ENCODE measurements around the gene CORO6. TPM values are rescaled to one million over a fixed set of nuclear protein-coding genes. Genes with fewer than 3 reads are reported as not detected.

Gene CORO6
- total and polyA plus RNA-seq, 2 experiments from 2014 or later = 2.6 to 5.2 TPM

DNA sequence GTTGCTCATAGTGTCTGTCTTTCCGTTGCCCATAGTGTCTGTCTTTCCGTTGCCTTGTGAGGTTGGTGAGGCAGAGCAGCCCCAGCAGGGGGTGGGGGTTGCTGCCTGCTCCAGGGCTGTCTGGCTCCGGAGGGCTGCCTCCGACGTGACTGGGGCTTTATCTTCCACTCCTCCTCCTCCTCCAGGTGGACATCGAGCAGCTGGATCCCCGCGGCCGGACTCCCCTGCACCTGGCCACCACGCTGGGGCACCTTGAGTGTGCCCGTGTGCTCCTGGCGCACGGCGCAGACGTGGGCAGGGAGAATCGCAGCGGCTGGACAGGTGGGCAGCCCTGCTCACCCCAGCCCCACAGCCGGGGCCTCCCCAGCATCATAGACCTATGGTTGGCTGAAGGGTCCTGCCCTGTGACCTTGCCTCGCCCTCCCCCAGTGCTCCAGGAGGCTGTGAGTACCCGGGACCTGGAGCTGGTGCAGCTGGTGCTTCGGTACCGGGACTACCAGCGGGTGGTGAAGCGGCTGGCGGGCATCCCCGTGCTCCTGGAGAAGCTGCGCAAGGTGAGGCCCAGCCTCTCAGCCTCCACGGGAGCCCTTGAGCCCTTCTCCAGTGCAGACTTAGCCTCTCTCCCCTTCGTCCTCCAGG lies 15.0 kb downstream of the CORO6 start:
- H3K27me3 Mint-ChIP-seq (ENCODE audit: insufficient read depth, low read depth, poor library complexity) = peaks cover 6% of the 10 kb centered on the region
- H3K36me3 ChIP-seq (ENCODE audit: insufficient read depth) = no peaks in the 10 kb centered on the region; the same call in 1 of the 2 replicates
- H3K4me1 Mint-ChIP-seq = peaks cover 3% of the 10 kb centered on the region; the same call in 2 of the 3 replicates
- H4K20me1 ChIP-seq (replicated peaks; ENCODE audit: insufficient read depth) = peaks cover 7% of the 10 kb centered on the region; the same call in 1 of the 2 replicates
- no peak overlapping the region for H3K4me3 ChIP-seq
- no peak overlapping the region for H2AFZ ChIP-seq
- TF ChIP-seq JUNB (IDR thresholded peaks at IDR 0.05; ENCODE audit: unreplicated experiment) = no peak
- no peak for TF ChIP-seq ZNF331 (CRISPR knock-in tag; IDR thresholded peaks at IDR 0.05; ENCODE audit: low read depth)
- TF ChIP-seq, protein P1, sequence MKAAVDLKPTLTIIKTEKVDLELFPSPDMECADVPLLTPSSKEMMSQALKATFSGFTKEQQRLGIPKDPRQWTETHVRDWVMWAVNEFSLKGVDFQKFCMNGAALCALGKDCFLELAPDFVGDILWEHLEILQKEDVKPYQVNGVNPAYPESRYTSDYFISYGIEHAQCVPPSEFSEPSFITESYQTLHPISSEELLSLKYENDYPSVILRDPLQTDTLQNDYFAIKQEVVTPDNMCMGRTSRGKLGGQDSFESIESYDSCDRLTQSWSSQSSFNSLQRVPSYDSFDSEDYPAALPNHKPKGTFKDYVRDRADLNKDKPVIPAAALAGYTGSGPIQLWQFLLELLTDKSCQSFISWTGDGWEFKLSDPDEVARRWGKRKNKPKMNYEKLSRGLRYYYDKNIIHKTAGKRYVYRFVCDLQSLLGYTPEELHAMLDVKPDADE (IDR thresholded peaks at IDR 0.05) = no peak
- TF ChIP-seq, protein P2, sequence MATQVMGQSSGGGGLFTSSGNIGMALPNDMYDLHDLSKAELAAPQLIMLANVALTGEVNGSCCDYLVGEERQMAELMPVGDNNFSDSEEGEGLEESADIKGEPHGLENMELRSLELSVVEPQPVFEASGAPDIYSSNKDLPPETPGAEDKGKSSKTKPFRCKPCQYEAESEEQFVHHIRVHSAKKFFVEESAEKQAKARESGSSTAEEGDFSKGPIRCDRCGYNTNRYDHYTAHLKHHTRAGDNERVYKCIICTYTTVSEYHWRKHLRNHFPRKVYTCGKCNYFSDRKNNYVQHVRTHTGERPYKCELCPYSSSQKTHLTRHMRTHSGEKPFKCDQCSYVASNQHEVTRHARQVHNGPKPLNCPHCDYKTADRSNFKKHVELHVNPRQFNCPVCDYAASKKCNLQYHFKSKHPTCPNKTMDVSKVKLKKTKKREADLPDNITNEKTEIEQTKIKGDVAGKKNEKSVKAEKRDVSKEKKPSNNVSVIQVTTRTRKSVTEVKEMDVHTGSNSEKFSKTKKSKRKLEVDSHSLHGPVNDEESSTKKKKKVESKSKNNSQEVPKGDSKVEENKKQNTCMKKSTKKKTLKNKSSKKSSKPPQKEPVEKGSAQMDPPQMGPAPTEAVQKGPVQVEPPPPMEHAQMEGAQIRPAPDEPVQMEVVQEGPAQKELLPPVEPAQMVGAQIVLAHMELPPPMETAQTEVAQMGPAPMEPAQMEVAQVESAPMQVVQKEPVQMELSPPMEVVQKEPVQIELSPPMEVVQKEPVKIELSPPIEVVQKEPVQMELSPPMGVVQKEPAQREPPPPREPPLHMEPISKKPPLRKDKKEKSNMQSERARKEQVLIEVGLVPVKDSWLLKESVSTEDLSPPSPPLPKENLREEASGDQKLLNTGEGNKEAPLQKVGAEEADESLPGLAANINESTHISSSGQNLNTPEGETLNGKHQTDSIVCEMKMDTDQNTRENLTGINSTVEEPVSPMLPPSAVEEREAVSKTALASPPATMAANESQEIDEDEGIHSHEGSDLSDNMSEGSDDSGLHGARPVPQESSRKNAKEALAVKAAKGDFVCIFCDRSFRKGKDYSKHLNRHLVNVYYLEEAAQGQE (IDR thresholded peaks at IDR 0.05; ENCODE audit: unreplicated experiment) = no peak
- TF ChIP-seq, protein P3, sequence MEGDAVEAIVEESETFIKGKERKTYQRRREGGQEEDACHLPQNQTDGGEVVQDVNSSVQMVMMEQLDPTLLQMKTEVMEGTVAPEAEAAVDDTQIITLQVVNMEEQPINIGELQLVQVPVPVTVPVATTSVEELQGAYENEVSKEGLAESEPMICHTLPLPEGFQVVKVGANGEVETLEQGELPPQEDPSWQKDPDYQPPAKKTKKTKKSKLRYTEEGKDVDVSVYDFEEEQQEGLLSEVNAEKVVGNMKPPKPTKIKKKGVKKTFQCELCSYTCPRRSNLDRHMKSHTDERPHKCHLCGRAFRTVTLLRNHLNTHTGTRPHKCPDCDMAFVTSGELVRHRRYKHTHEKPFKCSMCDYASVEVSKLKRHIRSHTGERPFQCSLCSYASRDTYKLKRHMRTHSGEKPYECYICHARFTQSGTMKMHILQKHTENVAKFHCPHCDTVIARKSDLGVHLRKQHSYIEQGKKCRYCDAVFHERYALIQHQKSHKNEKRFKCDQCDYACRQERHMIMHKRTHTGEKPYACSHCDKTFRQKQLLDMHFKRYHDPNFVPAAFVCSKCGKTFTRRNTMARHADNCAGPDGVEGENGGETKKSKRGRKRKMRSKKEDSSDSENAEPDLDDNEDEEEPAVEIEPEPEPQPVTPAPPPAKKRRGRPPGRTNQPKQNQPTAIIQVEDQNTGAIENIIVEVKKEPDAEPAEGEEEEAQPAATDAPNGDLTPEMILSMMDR (conservative IDR thresholded peaks at IDR 0.05; ENCODE audit: low read depth in 2 of 2) = no peak
- TF ChIP-seq EZH2phosphoT487 (IDR thresholded peaks at IDR 0.05; ENCODE audit: unreplicated experiment) = no peak
- TF ChIP-seq ZNF114 (CRISPR knock-in tag; IDR thresholded peaks at IDR 0.05) = no peak
- no peak for TF ChIP-seq NANOG (IDR thresholded peaks at IDR 0.05; ENCODE audit: borderline replicate concordance)
- no peak for TF ChIP-seq EZH2 (IDR thresholded peaks at IDR 0.05; ENCODE audit: low read depth, unreplicated experiment)
- no peak for TF ChIP-seq CREB1 (CRISPR knock-in tag; IDR thresholded peaks at IDR 0.05; ENCODE audit: low read depth)
- TF ChIP-seq POLR2AphosphoS5 (IDR thresholded peaks at IDR 0.05; ENCODE audit: low read depth) = no peak
- TF ChIP-seq, protein P4, sequence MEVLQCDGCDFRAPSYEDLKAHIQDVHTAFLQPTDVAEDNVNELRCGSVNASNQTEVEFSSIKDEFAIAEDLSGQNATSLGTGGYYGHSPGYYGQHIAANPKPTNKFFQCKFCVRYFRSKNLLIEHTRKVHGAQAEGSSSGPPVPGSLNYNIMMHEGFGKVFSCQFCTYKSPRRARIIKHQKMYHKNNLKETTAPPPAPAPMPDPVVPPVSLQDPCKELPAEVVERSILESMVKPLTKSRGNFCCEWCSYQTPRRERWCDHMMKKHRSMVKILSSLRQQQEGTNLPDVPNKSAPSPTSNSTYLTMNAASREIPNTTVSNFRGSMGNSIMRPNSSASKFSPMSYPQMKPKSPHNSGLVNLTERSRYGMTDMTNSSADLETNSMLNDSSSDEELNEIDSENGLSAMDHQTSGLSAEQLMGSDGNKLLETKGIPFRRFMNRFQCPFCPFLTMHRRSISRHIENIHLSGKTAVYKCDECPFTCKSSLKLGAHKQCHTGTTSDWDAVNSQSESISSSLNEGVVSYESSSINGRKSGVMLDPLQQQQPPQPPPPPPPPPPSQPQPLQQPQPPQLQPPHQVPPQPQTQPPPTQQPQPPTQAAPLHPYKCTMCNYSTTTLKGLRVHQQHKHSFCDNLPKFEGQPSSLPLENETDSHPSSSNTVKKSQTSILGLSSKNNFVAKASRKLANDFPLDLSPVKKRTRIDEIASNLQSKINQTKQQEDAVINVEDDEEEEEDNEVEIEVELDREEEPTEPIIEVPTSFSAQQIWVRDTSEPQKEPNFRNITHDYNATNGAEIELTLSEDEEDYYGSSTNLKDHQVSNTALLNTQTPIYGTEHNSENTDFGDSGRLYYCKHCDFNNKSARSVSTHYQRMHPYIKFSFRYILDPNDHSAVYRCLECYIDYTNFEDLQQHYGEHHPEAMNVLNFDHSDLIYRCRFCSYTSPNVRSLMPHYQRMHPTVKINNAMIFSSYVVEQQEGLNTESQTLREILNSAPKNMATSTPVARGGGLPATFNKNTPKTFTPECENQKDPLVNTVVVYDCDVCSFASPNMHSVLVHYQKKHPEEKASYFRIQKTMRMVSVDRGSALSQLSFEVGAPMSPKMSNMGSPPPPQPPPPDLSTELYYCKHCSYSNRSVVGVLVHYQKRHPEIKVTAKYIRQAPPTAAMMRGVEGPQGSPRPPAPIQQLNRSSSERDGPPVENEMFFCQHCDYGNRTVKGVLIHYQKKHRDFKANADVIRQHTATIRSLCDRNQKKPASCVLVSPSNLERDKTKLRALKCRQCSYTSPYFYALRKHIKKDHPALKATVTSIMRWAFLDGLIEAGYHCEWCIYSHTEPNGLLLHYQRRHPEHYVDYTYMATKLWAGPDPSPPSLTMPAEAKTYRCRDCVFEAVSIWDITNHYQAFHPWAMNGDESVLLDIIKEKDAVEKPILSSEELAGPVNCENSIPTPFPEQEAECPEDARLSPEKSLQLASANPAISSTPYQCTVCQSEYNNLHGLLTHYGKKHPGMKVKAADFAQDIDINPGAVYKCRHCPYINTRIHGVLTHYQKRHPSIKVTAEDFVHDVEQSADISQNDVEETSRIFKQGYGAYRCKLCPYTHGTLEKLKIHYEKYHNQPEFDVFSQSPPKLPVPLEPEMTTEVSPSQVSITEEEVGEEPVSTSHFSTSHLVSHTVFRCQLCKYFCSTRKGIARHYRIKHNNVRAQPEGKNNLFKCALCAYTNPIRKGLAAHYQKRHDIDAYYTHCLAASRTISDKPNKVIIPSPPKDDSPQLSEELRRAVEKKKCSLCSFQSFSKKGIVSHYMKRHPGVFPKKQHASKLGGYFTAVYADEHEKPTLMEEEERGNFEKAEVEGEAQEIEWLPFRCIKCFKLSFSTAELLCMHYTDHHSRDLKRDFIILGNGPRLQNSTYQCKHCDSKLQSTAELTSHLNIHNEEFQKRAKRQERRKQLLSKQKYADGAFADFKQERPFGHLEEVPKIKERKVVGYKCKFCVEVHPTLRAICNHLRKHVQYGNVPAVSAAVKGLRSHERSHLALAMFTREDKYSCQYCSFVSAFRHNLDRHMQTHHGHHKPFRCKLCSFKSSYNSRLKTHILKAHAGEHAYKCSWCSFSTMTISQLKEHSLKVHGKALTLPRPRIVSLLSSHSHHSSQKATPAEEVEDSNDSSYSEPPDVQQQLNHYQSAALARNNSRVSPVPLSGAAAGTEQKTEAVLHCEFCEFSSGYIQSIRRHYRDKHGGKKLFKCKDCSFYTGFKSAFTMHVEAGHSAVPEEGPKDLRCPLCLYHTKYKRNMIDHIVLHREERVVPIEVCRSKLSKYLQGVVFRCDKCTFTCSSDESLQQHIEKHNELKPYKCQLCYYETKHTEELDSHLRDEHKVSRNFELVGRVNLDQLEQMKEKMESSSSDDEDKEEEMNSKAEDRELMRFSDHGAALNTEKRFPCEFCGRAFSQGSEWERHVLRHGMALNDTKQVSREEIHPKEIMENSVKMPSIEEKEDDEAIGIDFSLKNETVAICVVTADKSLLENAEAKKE (CRISPR knock-in tag; IDR thresholded peaks at IDR 0.05) = no peak
- TF ChIP-seq STAT1 (IDR thresholded peaks at IDR 0.05; ENCODE audit: unreplicated experiment) = no peak
- H3K4me3 Mint-ChIP-seq = no peak overlapping the region
- H3K27me3 ChIP-seq (ENCODE audit: insufficient read depth) = peaks cover under 1% of the 10 kb centered on the region; the same call in 1 of the 2 replicates
- H3K4me1 ChIP-seq (ENCODE audit: insufficient read depth) = no peaks in the 10 kb centered on the region
- no peaks in the 10 kb centered on the region for H3F3A ChIP-seq (replicated peaks; ENCODE audit: low read depth)
- H3K9me2 ChIP-seq (ENCODE audit: insufficient read depth) = no peaks in the 10 kb centered on the region
- peaks cover 4% of the 10 kb centered on the region; the same call in 2 of the 3 replicates for H3K36me3 Mint-ChIP-seq (ENCODE audit: low read depth)
- H3K4me2 ChIP-seq = no peak overlapping the region
- no peak for DNase-seq (ENCODE audit: low spot score)
- no peaks in the 10 kb centered on the region; the same call in 2 of the 3 replicates for H3K9me3 Mint-ChIP-seq
- no peak for ATAC-seq
- H3K79me2 ChIP-seq (replicated peaks; ENCODE audit: insufficient read depth) = peaks cover 18% of the 10 kb centered on the region
- no peak overlapping the region for H3K27ac ChIP-seq (ENCODE audit: low read depth)
- no peak overlapping the region for H3K27ac Mint-ChIP-seq
